DMS 273 treated with DMSO at 0.1 percent for 48 hours (cell line): ENCODE results near the gene CABLES2.

Source experiments
- DNase-seq: peaks from one replicate; lab custom pipeline; 2025; lab: John Stamatoyannopoulos, UW

CABLES2 gene

GRCh38 chr20:62372042-62372993 lies 34.8 kb downstream of the CABLES2 start:
- no peak for DNase-seq

- DNase-seq, result no peak
Observed at GRCh38 chr20:62371588-62372041, 35.5 kb downstream of the CABLES2 start.

DNA sequence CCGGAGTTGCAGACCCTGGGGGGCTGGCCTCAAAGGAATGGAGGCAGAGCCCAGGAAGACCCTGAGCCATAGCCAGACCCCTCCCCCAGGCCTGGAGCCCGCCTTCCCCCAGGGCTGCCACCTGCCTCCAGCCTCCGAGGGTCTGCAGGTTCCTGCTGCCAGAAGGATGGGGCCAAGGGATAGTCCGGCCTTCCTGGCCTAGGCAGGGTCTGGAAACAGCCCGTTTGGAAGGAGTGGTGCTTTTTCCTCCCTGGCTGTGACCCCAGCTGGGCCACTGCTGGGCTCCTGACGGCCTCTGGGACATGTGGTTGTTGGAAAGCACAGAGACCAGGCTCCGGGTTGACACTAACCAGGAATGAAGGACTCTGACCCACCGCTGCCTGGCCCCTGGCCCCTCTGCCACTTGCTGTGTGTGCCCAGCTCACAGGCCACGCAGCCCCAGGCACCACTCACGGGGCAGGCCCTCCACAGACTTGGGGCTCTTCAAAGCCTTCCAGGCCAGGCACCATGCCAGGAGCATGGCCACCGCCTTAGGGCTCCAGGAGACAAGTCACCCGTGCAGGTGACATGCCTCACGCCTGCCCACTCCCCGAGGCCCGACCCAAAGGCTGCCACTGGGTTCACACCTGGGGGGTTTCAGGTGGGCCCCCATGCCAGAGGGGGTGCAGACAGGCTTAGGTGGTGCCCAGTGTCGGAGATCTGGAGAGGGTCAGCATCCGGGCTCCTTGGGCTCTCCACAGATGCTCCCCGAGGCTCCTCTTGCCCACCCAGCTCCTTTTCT lies 36.1 kb downstream of the CABLES2 start:
- no peak for DNase-seq

GRCh38 chr20:62370115-62370806 lies 36.8 kb downstream of the CABLES2 start:
- DNase-seq, result no peak

DNA sequence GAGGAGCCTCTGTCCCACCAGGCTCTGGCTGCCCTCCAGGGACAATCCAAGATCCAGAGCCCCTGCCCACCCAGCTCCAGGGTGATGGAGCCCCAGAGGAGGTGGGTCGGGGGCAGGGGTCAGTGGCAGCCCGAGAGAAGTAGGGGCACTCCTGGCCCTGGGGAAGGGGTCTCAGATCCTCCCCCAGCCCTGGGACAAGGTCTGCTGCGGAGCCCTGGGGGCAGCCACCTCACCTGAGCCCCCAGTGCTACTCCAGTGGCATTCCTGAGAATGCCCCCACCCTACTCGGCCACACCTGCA lies 37.3 kb downstream of the CABLES2 start:
- DNase-seq, result no peak

DNA sequence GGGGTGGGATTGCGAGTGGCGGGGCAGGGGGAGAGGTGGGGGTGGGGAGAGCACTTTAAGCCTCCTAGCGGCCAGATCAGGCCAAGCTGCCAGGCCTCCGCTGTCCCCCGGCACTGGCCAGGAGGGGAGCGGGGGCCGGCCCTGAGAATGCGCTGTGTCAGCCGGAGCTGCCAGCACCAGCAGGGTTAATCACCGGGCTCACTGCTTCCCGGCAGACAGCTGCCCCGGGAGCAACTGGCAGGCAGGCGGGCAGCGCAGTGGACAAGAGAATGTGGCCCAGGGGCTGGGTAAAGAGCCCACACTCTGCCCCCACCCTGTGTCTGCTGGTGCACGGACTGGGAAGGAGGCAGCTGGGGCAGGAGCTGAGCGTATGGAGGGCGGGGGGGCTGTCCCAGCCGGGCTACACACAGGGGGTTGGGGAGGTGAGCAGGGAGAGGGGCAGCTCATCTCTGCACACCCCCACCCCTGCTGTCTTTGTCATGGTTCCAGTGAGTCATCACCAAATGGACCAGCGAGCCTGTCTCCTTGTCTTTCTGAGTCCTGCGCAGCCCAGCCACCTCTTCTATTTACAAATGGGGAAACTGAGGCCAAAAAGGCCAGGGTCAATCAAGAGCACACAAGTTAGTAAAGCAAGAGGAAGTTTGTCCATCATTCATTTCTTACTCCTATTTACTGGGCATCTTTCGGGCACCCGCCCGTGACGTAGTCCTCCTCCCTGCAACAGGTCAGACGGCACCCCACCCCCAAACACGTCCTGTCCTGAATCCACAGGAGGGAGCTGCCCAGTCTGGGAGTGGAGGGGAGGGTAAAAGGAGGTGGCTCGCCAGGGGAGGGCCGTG lies 37.9 kb downstream of the CABLES2 start:
- DNase-seq, result no peak

DNA sequence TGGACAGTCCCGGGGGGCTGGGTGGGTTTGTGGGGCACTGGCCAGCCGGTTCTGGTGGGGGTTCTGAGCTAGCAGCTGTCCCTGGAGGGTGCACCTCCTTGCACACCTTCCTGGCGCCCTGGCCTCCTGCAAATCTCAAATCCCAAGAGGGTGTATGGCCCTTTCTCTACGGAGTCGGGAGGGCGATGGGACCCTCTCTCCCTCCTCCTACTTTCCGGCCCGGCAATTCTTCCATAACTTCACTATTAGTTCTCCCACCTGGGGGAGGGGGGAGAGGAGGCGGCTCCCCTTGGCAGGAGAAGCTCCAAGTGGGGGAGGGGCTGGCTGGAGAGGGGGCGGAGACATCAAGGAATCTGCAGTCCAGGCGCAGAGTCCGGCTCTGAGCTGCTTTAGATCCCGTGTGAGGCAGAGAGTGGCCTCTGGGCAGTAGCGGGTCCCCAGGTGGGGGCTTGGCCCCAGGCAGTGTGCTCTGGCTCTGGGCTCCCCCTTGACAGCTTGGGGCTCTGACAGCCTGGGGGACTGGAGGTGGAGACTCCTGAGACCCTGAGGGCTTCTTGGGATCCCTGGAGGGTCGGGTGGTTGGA lies 38.6 kb downstream of the CABLES2 start:
- no peak for DNase-seq

- DNase-seq, result no peak
Observed at GRCh38 chr20:62367633-62368391, 39.3 kb downstream of the CABLES2 start.

GRCh38 chr20:62367136-62367632 lies 39.9 kb downstream of the CABLES2 start, which contains the start of gene LAMA5:
Gene LAMA5, minus strand, starts transcription at chr20:62367312. Its CDS starts 67 bp downstream, at chr20:62367245.
- DNase-seq, result no peak

- DNase-seq, result no peak
Observed at GRCh38 chr20:62366370-62367135, 40.5 kb downstream of the CABLES2 start.

DNA sequence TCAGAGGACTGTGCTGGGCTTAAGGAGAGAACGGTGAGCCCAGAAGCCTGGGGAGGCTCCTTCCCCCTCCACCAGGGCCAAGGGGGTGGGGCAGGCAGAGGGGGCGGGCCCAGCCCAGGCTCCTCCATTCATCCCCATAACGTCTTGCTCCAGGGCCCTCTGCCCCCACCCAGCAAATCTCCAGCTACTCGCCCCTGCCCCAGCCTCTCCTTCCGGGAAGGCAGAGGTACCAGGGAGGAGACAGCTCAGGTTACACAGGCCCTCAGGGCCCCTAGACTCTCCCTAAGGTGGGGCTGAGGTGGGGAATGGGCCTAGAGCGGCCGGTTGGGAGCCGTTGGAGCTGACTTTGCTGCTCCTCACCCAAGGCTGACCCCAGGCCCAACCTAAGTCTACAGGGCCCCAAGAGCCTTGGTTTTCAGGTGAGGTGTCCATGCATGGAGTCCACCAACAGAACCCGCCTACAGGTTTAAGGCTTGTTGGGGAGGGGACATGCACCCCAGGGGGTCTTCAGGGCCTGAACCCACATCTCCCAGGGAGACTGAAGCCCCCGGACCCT lies 41.2 kb downstream of the CABLES2 start:
- DNase-seq, result no peak

DNA sequence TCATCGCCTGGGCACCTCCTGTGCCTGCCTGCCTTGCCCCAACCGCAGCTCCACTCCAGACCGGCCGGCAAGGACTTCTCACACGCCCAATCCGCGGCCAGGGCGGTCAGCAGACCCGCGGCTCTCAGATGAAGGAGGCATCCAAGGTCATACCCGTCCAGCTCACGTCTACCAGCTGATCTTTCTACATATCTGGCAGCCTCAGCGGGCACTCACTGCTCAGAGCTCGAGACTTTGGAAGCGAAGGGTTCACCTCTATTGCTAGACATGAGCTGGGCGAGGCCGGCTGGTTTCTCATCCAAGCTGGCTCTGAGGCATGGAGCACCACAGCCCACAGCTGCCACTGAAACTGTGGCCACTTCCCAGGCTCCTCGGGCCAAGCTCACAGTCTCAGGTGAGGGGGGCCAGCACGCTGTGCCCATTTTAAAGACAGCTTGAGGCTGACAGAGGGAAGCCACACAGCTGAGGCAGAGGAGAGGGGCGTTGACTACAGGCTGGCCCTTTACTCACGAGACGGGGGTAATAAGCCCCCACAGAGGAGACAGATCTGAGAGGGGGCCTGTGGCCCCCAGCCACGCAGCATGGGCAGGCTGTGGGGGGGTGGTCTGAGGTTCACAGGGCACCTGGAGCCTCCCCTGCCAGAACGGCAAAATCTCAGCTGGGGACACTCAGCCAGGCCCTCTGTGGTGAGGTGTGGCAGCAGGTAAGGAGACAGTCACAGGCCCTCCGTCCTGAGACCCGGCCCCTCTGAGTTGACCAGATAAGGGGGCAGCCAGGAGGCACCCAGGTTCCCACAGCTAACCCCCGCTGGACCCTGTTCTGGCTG lies 42.0 kb downstream of the CABLES2 start:
- no peak for DNase-seq

DNA sequence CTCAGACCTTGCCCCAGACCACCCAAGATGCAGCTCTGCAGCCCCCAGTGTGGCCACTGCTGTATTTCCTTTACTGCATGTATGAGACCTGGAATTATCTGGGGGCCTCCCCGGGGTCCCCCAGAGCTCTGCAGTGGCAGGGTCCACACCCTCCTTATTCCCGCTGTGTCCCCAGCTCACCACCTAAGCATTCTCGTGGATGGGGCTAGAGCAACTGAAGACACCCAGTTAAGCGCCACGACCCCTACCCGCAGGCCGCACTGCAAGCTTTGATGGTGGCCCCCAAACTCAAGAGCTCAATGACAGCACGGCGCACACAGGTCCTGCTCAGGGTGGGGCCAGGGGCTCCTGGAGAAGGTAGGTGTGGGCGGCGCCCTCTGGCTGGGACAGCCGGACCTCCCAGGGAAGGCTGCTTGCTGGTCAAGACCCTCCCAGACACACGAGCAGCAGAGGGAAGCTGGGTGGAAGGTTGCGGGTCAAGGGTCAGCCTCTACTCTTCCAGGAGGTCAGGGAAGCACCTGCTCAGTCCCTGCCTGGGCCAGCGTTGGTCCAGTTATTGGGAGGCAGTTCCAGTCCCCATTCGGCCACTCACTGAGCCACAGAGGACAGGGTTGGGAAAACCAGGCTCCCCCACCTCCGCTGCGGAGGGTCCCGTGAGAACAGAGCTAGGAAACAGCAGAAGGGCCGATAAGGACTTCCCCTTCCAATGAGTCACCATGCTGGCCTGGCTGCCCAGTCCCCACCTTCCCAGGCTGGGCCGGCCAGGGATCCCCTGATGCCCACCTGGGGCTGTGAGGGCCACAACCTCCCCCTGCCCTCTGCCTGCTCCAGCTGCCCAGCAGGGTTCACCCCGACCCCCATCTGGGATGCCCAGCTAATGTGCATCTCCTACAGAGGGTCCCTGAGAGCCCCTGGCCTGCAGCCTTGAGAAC lies 42.9 kb downstream of the CABLES2 start:
- DNase-seq, result no peak

- DNase-seq, result peak; percentile 53
Observed at GRCh38 chr20:62362991-62363919, 43.8 kb downstream of the CABLES2 start.

DNA sequence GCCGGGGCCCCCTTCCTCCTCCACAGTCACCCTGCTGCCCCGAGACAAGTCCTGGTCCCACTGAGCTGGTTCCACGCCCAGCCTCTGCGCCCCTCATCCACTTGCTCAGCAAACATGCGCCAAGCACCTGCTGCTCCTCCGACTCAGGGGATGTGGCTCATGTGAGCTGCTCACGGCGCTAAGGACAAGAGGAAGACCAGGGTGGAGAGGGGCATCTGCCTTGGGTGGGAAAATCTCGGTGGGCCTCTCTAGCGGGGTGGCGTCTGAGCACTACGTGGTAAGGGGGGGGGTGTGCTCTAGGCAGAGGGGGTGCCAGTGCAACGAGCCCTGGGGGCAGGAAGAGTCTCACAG lies 44.5 kb downstream of the CABLES2 start:
- no peak for DNase-seq
